Trophoblast cell (in vitro differentiated cells and primary cell): ENCODE measurements around the gene IL17RB. TPM values are rescaled to one million over a fixed set of nuclear protein-coding genes. Genes with fewer than 3 reads are reported as not detected.
A peak's percentile ranks its signal among the peaks of the same experiment; 100 is the strongest.

Source experiments
- DNase-seq, 2 donors: peaks; one replicate each; pipeline ENCODE4 v3.0.0-alpha.2; 2016
- H2AFZ ChIP-seq: 2 replicates; pipeline ENCODE4 v1.6.1; 2013; ENCODE audit warnings: low read length, moderate library complexity, mild to moderate bottlenecking; ENCODE audit not compliant: insufficient read depth, poor library complexity
- H2AK5ac ChIP-seq: 2 replicates; pipeline ENCODE4 v1.6.1; 2013; ENCODE audit warnings: mild to moderate bottlenecking, low read length
- H2BK120ac ChIP-seq: 2 replicates; pipeline ENCODE4 v1.6.1; 2013; ENCODE audit warnings: low read length, mild to moderate bottlenecking, moderate library complexity; ENCODE audit not compliant: insufficient read depth, poor library complexity
- H2BK12ac ChIP-seq: 2 replicates; pipeline ENCODE4 v1.6.1; 2013; ENCODE audit warnings: mild to moderate bottlenecking, low read length, moderate library complexity
- H2BK5ac ChIP-seq: 2 replicates; pipeline ENCODE4 v1.6.1; 2013; ENCODE audit warnings: low read length, low read depth, moderate library complexity, mild to moderate bottlenecking; ENCODE audit not compliant: poor library complexity
- H3K14ac ChIP-seq: 2 replicates; pipeline ENCODE4 v1.6.1; 2013; ENCODE audit warnings: mild to moderate bottlenecking, low read length
- H3K18ac ChIP-seq: 2 replicates; pipeline ENCODE4 v1.6.1; 2013; ENCODE audit warnings: mild to moderate bottlenecking, low read length
- H3K23ac ChIP-seq: 2 replicates; pipeline ENCODE4 v1.6.1; 2013; ENCODE audit warnings: low read length
- H3K27ac ChIP-seq: 2 replicates; pipeline ENCODE4 v1.5.1; 2013; ENCODE audit warnings: low read depth, mild to moderate bottlenecking, inconsistent platforms, low read length, moderate library complexity
- H3K27me3 ChIP-seq: 2 replicates; pipeline ENCODE4 v1.6.1; 2013; ENCODE audit warnings: inconsistent platforms, mild to moderate bottlenecking, low read length, moderate library complexity; ENCODE audit not compliant: insufficient read depth
- H3K36me3 ChIP-seq, 2 experiments: 1 replicate in 1 of 2; 2 replicates in 1 of 2; pipeline ENCODE4 v1.6.1; 2013; ENCODE audit warnings: low read length in 2 of 2, mild to moderate bottlenecking in 2 of 2, moderate library complexity in 1 of 2; ENCODE audit not compliant: insufficient read depth in 2 of 2, control insufficient read depth in 1 of 2
- H3K4ac ChIP-seq: 2 replicates; pipeline ENCODE4 v1.6.1; 2013; ENCODE audit warnings: low read depth, mild to moderate bottlenecking, low read length, moderate library complexity
- H3K4me1 ChIP-seq, 2 experiments: 1 replicate in 1 of 2; 2 replicates in 1 of 2; pipeline ENCODE4 v1.6.1; 2013; ENCODE audit warnings: low read length in 2 of 2, mild to moderate bottlenecking in 2 of 2, moderate library complexity in 1 of 2; ENCODE audit not compliant: insufficient read depth in 2 of 2, control insufficient read depth in 1 of 2
- H3K4me2 ChIP-seq: 2 replicates; pipeline ENCODE4 v1.6.1; 2013; ENCODE audit warnings: inconsistent platforms, mild to moderate bottlenecking, low read length, moderate library complexity
- H3K4me3 ChIP-seq: 2 replicates; pipeline ENCODE4 v1.5.1; 2013; ENCODE audit warnings: mild to moderate bottlenecking, low read depth, low read length, inconsistent platforms
- H3K79me1 ChIP-seq: one replicate; pipeline ENCODE4 v1.6.1; 2013; ENCODE audit warnings: low read length
- H3K79me2 ChIP-seq: 2 replicates; pipeline ENCODE4 v1.6.1; 2013; ENCODE audit warnings: low read length, mild to moderate bottlenecking; ENCODE audit not compliant: control insufficient read depth, insufficient read depth, poor library complexity
- H3K9ac ChIP-seq: 2 replicates; pipeline ENCODE4 v1.6.1; 2013; ENCODE audit warnings: mild to moderate bottlenecking, low read length
- H3K9me3 ChIP-seq: 2 replicates; pipeline ENCODE4 v1.6.1; 2013; ENCODE audit warnings: low read depth, mild to moderate bottlenecking, control low read depth, inconsistent platforms, low read length; ENCODE audit not compliant: insufficient read depth
- H4K12ac ChIP-seq: 2 replicates; pipeline ENCODE4 v1.6.1; 2013; ENCODE audit warnings: low read depth, mild to moderate bottlenecking, low read length, moderate library complexity
- H4K8ac ChIP-seq: 2 replicates; pipeline ENCODE4 v1.6.1; 2013; ENCODE audit warnings: low read depth, mild to moderate bottlenecking, low read length, moderate library complexity
- H4K91ac ChIP-seq: one replicate; pipeline ENCODE4 v1.6.1; 2013; ENCODE audit warnings: low read depth, mild to moderate bottlenecking, low read length, moderate library complexity
- WGBS: extraction: QIAGEN DNeasy Blood & Tissue Kit; methylation state at CpG from one replicate; pipeline ENCODE4 v1.1.7; 2013; ENCODE audit warnings: missing lambda C conversion rate; ENCODE audit not compliant: insufficient read length, insufficient coverage; ENCODE audit errors: extremely low coverage; 5-methylcytosine and 5-hydroxymethylcytosine counted together
- polyA plus RNA-seq: library from polyadenylated mRNA; stranded (reverse); fragments of 200-250 nt; gene quantifications from 2 replicates; pipeline ENCODE4 v1.2.3, GENCODE V29; 2013

IL17RB gene, protein sequence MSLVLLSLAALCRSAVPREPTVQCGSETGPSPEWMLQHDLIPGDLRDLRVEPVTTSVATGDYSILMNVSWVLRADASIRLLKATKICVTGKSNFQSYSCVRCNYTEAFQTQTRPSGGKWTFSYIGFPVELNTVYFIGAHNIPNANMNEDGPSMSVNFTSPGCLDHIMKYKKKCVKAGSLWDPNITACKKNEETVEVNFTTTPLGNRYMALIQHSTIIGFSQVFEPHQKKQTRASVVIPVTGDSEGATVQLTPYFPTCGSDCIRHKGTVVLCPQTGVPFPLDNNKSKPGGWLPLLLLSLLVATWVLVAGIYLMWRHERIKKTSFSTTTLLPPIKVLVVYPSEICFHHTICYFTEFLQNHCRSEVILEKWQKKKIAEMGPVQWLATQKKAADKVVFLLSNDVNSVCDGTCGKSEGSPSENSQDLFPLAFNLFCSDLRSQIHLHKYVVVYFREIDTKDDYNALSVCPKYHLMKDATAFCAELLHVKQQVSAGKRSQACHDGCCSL
- 1.2 and 1.3 TPM in 2 replicates for polyA plus RNA-seq

DNA sequence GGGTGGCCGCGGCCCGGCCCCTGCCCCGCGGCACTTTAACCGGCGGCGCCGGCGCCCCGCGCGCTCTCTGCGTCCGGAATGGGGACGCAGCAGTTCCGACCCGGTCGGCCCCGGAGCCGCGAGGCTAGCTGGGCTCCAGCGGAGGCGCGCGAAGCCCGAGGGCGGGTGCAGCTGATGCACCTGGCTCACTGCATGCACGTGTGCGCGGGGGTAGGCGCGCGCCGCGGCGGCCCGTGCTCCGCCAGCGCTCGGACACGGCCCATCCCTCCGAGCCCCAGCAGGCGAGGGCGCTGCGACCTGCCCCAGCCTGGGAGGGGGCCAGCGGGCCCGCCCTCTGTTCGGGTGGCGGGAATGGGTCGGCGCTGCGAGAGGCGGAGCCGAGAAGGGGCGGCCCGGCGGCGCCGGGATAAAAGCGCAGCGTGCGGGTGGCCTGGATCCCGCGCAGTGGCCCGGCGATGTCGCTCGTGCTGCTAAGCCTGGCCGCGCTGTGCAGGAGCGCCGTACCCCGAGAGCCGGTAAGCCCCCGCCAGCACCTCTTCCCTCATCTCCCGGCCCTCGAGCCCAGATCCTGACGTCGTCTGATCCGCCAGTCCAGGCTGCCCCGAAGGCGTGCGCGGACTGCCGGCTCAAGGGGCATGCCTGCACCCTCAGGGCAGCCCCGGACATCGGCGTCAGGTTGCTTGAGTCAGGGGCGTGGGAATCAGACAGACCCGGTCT, at the start of gene IL17RB, which contains the start of gene CHDH:
Gene IL17RB, plus strand, starts transcription at position 435 of the 717 bp plus-strand sequence. Its CDS starts 21 bp downstream, at position 456.
Gene CHDH, minus strand, starts transcription at position 286 of the 717 bp plus-strand sequence. CDS start 22,411 bp downstream, outside the sequence.
- peak within 1 kb of the TSS; percentile 21 for H2BK12ac ChIP-seq
- WGBS: no CpG with 5 or more reads among the region's 91 CpGs
- peak; percentile 21 to 47 for DNase-seq

DNA sequence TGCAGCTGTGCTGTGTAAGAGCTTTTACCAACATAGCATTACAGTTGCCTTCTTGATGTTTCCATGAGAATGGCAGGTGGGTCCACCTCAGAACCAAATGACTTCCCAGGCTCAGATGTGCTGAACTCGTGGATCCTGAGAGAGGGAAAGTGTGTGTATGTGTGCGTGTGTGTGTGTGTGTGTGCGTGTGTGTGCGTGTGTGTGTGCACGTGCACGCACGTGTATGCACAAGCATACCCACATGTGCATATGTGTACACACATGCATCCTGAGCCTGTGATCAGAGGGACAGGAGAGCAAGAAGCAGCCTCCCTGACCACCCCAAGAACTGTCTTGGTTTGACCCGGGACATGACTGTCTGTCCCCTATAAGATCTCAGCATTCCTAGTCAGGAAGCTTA, 48.2 kb upstream of the IL17RB start:
- Histone ChIP-seq H2BK5ac (no peak overlapping the region), H3K79me1 (no peaks in the 10 kb centered on the region), H3K9ac (no peak overlapping the region), H3K36me3 (no peaks in the 10 kb centered on the region), H3K23ac (no peak overlapping the region), H3K18ac (no peak overlapping the region), H2BK12ac (no peak overlapping the region), H3K27me3 (no peaks in the 10 kb centered on the region), H2AFZ (no peak overlapping the region), H4K8ac (no peak overlapping the region), H3K79me2 (no peaks in the 10 kb centered on the region), H3K27ac (no peak overlapping the region), H4K12ac (no peak overlapping the region), H3K14ac (no peak overlapping the region), H3K4ac (no peak overlapping the region), H3K4me2 (no peak overlapping the region), H4K91ac (no peak overlapping the region), H3K9me3 (no peaks in the 10 kb centered on the region), H2BK120ac (no peak overlapping the region), H3K4me1 (peaks cover 6 to 8% of the 10 kb centered on the region in 2 experiments), H3K4me3 (no peak overlapping the region), H2AK5ac (no peak overlapping the region)
- WGBS: no CpG with 5 or more reads among the region's 8 CpGs
- DNase-seq: no peak

More for the DNA sequence above, at the start of gene IL17RB, which contains the start of gene CHDH:
- H4K8ac ChIP-seq: peak within 1 kb of the TSS; percentile 49
- peaks cover 2% of the 10 kb centered on the region for H3K79me1 ChIP-seq
- peaks cover 4% of the 10 kb centered on the region for H3K27me3 ChIP-seq
- H3K27ac ChIP-seq: no peak within 1 kb of the TSS
- H2BK5ac ChIP-seq: no peak within 1 kb of the TSS
- H4K91ac ChIP-seq: peak within 1 kb of the TSS; percentile 41
- H2BK120ac ChIP-seq: peak within 1 kb of the TSS; percentile 1
- peak within 1 kb of the TSS; percentile 70 for H3K4me3 ChIP-seq
- H3K4ac ChIP-seq: no peak within 1 kb of the TSS
- H3K4me2 ChIP-seq: peak within 1 kb of the TSS; percentile 89
- H2AK5ac ChIP-seq: no peak within 1 kb of the TSS
- no peak within 1 kb of the TSS for H3K18ac ChIP-seq
- H4K12ac ChIP-seq: peak within 1 kb of the TSS; percentile 39
- H3K23ac ChIP-seq: no peak within 1 kb of the TSS
- peaks cover 5 to 6% of the 10 kb centered on the region in 2 experiments for H3K4me1 ChIP-seq
- H3K79me2 ChIP-seq: no peaks in the 10 kb centered on the region
- H3K9ac ChIP-seq: peak within 1 kb of the TSS; percentile 29
- peak within 1 kb of the TSS; percentile 40 for H3K14ac ChIP-seq
- H3K9me3 ChIP-seq: peaks cover 3% of the 10 kb centered on the region
- H3K36me3 ChIP-seq: no peaks in the 10 kb centered on the region
- peak within 1 kb of the TSS; percentile 51 for H2AFZ ChIP-seq

DNA sequence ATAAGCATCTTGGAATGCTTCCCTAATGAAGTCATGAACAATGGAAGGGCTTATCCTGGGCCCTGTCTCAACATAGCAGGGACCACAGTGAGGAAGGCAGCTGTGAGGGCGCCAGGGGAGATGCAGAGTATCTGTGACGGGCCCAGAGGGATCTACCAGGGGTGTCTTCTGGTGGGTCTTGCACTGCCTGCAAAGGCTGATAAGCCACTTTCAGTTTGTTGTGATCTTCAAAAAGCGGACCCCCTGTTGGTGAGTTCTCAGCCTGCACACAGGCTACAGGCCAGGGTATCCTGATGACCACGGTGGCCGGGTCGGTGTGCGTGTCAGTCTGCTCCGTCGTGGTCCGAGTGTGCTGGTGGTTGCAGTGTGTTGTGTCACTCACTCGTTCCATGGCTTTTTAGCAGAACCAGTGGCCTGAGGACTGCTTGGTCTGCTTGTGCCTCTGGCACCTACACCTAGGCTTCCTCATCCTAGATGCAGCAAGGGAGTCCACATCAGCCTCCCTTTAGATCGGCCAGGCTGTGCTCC, 47.0 kb upstream of the IL17RB start:
- Histone ChIP-seq H3K4me3 (no peak overlapping the region), H3K14ac (no peak overlapping the region), H3K9ac (no peak overlapping the region), H3K4me1 (peaks cover 13% of the 10 kb centered on the region in 2 experiments), H3K9me3 (no peaks in the 10 kb centered on the region), H4K91ac (no peak overlapping the region), H4K8ac (no peak overlapping the region), H2BK5ac (no peak overlapping the region), H2BK12ac (no peak overlapping the region), H3K27ac (no peak overlapping the region), H3K23ac (no peak overlapping the region), H4K12ac (no peak overlapping the region), H2BK120ac (no peak overlapping the region), H3K4me2 (no peak overlapping the region), H2AFZ (no peak overlapping the region), H3K79me2 (no peaks in the 10 kb centered on the region), H3K79me1 (peaks cover 4% of the 10 kb centered on the region), H3K27me3 (no peaks in the 10 kb centered on the region), H2AK5ac (no peak overlapping the region), H3K18ac (no peak overlapping the region), H3K4ac (no peak overlapping the region), H3K36me3 (no peaks in the 10 kb centered on the region)
- WGBS: no CpG with 5 or more reads among the region's 12 CpGs
- DNase-seq: no peak
